COLO668 (cell line): ENCODE data around the gene GPR45.
A peak's percentile ranks its signal among the peaks of the same experiment; 100 is the strongest.
"Not testable (repeated sequence)": the region's sequence is repeated elsewhere in the genome, so short reads cannot be mapped to it uniquely, and the experiment has no call there.

Source experiments
- DNase-seq: peaks from one replicate; lab custom pipeline; 2025; ENCODE audit not compliant: unreplicated experiment; lab: John Stamatoyannopoulos, UW

GPR45 gene

DNA sequence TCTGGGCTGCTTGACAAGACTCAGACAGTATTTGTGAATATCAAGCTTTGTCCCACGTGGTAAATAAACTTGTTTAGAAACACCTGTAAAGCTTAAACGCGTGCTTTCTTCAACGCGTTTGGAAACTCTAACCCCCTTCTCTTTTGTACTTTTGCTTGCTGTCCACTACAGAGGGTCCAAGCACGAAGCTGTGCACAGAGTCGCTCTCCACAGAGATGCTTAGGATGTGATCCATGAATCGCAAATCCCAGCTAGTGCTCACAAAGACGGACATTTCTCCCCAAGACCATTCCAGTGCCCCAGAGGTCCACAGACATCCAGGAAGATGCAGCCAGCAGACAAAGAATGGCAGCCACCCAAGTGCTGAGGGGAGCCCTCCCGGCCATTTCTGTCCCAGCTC lies at the start of gene GPR45:
TSS of gene GPR45 (plus strand) at position 301 of the 400 bp plus-strand sequence. CDS start 116 bp downstream, outside the sequence.
- no peak for DNase-seq

DNA sequence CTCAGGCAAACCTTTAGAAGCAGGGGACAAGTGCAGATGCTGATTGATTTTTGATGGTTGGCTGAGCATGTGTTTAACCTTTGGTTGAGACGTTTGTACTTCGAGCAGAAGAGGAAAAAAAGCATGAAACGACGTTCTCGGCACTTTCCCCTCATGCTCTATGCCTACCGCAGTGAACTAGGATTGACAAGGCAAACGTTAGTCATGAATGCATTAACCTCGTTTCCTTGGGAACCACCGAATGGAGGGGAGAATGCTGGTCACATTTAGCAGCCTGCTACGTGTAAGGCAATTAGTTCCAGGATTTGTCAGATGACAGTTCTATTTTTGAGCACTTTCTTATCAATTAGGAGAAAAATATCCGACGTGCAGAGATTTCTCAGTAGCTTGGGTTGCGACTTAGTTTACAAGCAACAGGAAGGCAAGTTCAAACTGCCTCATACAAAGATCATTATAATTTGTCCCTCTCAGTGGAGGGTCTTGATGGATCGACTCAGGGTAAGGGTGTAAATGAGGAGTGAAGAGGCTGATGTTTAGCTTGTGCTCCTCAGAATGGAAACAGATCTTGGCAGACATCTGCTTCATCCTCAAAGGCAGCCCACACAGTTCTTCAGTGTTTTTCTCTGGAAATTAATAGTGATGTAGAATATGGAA lies 47.4 kb upstream of the GPR45 start:
- no peak for DNase-seq

GRCh38 chr2:105196651-105197050 lies 44.9 kb upstream of the GPR45 start:
- DNase-seq, result no peak

DNA sequence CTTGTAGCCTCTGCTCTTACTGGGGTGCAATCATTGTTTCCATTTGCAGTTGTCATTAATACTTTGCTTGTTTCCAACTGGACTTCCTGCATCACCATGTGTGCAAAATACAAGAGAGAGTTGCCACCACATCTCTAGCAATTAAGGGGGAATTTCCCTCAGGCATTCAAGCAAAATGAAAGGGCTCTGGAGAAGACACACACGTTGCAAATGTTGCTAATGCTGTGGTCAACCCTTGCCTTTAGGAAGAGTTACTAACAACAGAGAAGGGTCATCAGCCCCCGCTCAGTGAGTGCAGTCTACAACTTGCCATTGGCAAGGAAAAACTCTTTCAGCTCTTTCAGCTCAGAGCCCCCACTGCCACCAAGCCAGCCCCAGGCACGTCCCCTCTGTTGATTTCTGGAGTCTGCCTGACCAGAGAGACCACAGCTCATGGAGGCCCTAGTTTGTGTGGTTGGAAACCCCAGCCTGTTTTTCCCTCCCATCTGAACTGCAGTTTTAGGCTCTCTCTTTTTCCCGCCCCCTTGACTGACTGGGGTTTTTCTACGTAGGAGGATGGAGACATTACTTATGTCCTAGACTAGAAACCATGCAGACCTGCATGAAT lies 25.9 kb upstream of the GPR45 start:
- DNase-seq, result no peak

DNA sequence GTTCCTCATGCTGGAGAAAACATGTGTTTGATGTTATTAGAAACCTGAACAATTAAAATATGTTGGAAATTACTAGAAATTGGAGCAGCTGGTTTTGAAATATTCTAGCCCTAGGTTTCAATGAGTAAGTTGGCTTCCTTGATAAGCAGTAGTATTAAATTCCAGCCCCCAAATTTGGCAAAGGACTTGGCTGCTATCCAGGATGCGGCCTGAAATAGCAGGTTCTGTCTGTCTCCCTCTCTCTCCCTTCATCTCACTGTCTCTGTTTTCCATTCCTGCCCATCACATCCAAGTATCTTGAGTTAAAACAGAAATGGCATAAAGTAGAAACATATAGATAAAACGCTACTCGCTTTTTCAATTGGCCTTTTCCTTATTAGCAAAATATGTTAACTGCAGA lies 20.9 kb upstream of the GPR45 start:
- no peak for DNase-seq

GRCh38 chr2:105224444-105224843 lies 17.1 kb upstream of the GPR45 start:
- DNase-seq, result no peak

DNA sequence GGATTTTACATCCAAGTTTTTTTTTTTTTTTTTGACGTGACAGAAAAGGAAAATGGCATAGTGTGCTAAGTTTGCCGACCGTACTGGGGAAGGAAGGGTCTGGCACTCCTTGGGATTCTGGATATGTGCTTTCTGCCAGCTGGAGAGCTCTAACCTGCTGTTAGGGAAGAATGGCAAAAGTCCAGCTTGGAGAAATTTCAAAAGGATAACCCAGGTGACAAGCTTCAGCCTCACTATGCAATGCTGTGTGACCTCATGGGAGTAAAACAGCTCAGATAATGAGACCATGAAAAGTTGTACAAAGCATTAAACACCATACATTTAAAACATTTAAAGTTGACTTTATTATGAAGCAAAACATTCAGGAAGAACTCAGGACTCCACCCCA lies 10.3 kb upstream of the GPR45 start:
- DNase-seq, result no peak

- DNase-seq, result peak; percentile 82
These were observed 6.0 kb upstream of the GPR45 start for GRCh38 chr2:105235388-105236059.

DNA sequence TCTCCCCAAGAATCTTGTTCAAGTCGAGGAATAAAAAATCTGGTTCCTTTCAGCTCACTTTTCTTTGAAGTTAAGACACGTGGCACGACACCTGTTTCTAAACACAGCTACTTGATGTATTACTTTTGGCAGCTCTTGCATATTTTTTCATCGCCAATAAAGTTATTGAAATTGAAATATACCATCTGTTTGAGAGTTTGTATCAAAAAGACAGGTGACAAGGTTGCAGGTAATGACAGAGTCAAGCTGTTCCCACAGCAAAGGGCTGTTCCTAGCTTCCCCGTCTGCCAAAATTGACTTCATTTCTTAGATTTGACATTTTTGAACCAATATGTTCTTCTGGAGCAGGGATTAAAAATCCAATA lies 5.5 kb upstream of the GPR45 start:
- DNase-seq, result no peak

DNA sequence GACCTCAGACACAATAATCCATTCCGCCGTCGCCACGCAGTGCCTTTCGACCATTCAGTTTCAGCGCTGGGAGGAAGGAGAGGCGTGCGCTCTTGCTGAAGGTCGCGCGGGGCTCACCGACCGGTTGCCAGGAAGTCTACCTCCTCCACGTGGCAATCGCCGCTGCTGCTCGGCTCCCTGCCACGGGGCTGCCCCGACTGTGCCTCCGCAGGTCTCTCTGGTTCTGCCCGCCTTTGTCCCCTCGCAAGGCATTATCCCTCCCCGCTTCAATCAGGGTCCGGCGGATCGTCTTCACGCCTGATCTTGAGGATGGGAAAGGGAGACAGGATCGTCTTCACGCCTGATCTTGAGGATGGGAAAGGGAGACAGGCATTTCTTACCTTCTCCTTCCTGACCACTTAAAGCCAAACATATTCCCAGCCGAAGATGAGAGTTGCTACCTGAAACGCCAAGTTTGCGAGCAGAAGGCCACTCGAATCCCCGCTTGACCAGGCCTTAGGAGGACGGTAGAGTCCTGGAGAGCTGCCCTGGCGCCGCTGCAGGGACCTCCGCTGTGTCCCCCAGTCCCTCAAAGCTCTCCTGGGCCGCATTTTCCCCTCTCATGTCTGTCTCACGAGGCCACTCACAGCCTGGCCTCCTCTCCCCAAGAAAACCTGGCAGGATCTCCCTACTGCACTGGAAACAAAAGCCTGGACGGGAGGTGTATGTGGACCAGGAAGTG lies 4.3 kb upstream of the GPR45 start:
- no peak for DNase-seq

- DNase-seq, result no peak
These were observed 2.8 kb upstream of the GPR45 start for GRCh38 chr2:105238664-105239240.

DNA sequence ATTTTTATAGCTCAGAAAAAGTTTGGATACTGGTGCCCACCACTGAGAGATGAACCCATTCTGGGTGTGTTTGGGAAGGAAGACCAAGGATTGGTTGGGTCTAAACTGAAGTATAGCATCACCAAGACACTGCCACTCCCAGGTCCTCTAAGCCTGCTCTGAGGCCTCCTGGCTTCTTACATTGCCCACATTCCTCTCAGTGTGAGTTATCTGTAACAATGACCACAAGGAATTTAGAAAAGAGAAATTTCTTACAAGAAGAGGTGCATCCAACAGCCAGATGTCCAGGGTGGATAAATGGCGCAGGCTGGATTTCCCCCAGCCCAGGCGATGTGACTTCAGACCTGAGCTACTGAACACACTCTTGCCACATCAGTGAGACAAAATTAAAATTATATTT lies 1.6 kb upstream of the GPR45 start:
- no peak for DNase-seq

- no peak for DNase-seq
These were observed 897 bp downstream of the GPR45 start for GRCh38 chr2:105242286-105242993.

GRCh38 chr2:105243961-105244360 lies 2.4 kb downstream of the GPR45 start:
- DNase-seq, result no peak

- no peak for DNase-seq
These were observed 2.9 kb downstream of the GPR45 start for GRCh38 chr2:105244451-105244850.

DNA sequence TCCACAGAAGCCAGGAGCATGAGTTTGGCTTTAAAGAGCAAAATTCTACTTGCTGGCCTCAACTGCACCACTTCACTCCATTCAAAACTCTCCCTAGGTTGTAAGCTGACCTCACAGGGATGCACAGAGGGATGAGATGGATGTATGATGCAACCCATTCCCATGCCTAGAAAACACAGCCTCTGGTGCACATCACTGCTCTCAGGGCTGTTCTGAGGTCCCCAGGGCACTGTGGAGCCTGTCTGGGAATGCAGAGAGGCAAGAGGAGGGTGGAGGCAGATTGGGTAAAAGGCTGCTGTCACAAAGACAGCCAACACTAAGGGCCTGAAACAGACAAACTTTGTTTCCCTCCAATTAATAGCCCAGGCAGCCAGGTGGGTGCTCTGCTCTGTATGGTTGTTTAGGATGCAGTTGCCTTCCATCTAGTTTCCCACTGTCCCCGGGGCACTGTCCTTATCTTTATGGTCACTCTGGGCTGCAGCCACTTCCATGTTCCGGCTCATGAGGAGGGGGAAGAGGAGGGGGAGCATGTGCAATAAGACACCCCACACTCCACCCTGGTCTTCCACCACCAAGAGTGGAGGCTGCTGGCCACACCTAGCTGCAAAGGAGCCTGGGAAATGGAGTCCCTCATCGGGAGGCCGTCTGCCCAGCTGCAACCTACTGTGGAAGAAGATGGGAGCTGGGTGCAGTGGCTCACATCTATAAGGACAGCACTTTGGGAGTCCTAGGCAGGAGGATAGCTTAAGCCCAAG lies 7.0 kb downstream of the GPR45 start:
- no peak for DNase-seq

- DNase-seq, result no peak
These were observed 7.6 kb downstream of the GPR45 start for GRCh38 chr2:105249181-105249580.

DNA sequence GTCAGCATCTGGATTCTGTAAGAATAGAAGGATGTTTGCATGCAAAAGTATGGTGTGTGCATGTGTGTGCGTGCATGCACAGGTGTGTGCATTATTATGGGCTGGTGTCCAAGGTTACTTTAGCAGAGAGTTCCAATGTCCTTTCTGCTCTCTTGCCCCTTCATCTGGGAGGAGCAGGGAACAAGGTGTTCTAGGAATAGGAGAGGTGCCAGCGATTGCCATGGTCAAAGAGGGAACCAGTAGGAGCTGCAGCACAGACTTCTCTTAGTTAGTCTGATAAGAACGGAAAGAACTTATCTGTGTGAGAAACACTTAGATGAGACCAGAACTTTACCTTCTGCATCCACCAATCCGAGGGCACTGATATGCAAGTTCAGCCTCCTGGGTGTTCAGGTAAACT lies 8.3 kb downstream of the GPR45 start:
- DNase-seq, result no peak

- DNase-seq, result not testable (repeated sequence)
These were observed 9.6 kb downstream of the GPR45 start for GRCh38 chr2:105251016-105251648.

DNA sequence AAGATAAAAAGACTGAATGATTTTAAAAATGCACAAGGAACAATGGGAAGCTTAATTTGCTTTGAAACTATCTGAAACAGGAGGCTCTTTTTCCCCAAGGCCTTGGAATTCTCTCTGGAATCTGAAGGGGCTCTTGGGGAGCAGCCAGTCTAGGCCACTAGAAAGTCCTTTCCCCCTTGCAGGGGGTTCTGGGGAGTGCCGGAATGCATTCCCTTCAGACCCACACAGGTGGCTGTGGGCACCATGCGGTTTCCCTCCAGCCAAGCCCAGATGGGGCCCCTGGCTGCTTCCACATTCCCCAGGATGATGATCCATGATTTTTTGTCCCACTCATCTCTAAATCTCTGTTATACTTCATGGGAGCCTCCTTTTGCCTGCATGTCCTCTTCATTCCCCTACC lies 10.7 kb downstream of the GPR45 start:
- no peak for DNase-seq
